Vagina (tissue), 2 donors: ENCODE results near the gene CHST11.

Experiments used
- CTCF ChIP-seq, 3 experiments: fragments of 450-650 bp in 2 of 3; fragments of 200-600 bp in 1 of 3; sonication (generic) in 1 of 3; IDR thresholded peaks; one replicate each; pipeline ENCODE4 v1.5.1; 2017 to 2019; ENCODE audit warnings: antibody characterized with exemption in 3 of 3, mild to moderate bottlenecking in 2 of 3, moderate library complexity in 2 of 3
- POLR2A ChIP-seq, 2 donors: fragments of 450-650 bp; IDR thresholded peaks; one replicate each; pipeline ENCODE4 v1.6.1; 2017; ENCODE audit warnings: antibody characterized with exemption in 2 of 2, mild to moderate bottlenecking in 2 of 2, moderate library complexity in 2 of 2
- POLR2AphosphoS5 ChIP-seq, 2 donors: sonication (generic); formaldehyde crosslinking; IDR thresholded peaks; one replicate each; pipeline ENCODE4 v1.9.0; 2017; ENCODE audit warnings: antibody characterized with exemption in 2 of 2, mild to moderate bottlenecking in 2 of 2, low read depth in 1 of 2; ENCODE audit not compliant: insufficient read depth in 1 of 2

GRCh38 chr12:104763168-104763805 lies 306.5 kb downstream of the CHST11 start:
- TF ChIP-seq CTCF (IDR thresholded peaks at IDR 0.05) (no peak), POLR2AphosphoS5 (IDR thresholded peaks at IDR 0.05; ENCODE audit: insufficient read depth in 1 of 2, low read depth in 1 of 2) (no peak), POLR2A (IDR thresholded peaks at IDR 0.05) (no peak)
